Sigmoid colon (tissue), 4 donors: ENCODE results near the gene TADA2A.

Experiments used
- EP300 ChIP-seq, 4 donors: sonication (generic); formaldehyde crosslinking; IDR thresholded peaks; one replicate each; pipeline ENCODE4 v1.6.1; 2017; ENCODE audit warnings: antibody characterized with exemption in 4 of 4
- POLR2A ChIP-seq, 2 donors: fragments of 450-650 bp; IDR thresholded peaks; one replicate each; pipeline ENCODE4 v1.6.1; 2016; ENCODE audit warnings: antibody characterized with exemption in 2 of 2, mild to moderate bottlenecking in 2 of 2, moderate library complexity in 2 of 2
- TF ChIP-seq, protein P1 (sequence below), 4 experiments: fragments of 450-650 bp in 3 of 4; fragments of 200-600 bp in 1 of 4; IDR thresholded peaks; one replicate each; pipeline ENCODE4 v1.5.1; 2016 to 2019; ENCODE audit warnings: antibody characterized with exemption in 4 of 4, mild to moderate bottlenecking in 3 of 4, moderate library complexity in 2 of 4

DNA sequence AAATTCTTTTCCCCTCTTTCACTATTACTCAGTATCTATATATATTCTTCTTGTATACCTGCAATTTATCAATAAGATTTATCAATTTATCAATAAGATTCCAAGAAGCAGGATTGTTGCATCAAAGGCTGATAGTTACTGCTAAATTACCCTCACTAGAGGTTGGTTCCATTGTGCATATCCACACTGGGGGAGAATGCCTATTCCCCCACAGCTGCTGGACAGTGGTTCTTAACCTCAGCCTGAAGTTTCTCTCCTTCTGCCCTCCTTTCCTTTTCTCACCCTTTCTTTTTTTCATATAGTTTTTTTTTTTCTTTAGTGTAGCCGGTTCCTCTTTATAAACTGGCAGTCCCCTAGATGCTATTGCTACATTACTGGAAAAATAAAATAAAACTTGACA is 24.6 kb upstream of the TADA2A start:
- TF ChIP-seq, protein P1, sequence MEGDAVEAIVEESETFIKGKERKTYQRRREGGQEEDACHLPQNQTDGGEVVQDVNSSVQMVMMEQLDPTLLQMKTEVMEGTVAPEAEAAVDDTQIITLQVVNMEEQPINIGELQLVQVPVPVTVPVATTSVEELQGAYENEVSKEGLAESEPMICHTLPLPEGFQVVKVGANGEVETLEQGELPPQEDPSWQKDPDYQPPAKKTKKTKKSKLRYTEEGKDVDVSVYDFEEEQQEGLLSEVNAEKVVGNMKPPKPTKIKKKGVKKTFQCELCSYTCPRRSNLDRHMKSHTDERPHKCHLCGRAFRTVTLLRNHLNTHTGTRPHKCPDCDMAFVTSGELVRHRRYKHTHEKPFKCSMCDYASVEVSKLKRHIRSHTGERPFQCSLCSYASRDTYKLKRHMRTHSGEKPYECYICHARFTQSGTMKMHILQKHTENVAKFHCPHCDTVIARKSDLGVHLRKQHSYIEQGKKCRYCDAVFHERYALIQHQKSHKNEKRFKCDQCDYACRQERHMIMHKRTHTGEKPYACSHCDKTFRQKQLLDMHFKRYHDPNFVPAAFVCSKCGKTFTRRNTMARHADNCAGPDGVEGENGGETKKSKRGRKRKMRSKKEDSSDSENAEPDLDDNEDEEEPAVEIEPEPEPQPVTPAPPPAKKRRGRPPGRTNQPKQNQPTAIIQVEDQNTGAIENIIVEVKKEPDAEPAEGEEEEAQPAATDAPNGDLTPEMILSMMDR (IDR thresholded peaks at IDR 0.05): no peak
- TF ChIP-seq EP300 (IDR thresholded peaks at IDR 0.05): no peak
- TF ChIP-seq POLR2A (IDR thresholded peaks at IDR 0.05): no peak
